ENCODE measurements around the gene GABRG3.

The GABRG3 gene

DNA sequence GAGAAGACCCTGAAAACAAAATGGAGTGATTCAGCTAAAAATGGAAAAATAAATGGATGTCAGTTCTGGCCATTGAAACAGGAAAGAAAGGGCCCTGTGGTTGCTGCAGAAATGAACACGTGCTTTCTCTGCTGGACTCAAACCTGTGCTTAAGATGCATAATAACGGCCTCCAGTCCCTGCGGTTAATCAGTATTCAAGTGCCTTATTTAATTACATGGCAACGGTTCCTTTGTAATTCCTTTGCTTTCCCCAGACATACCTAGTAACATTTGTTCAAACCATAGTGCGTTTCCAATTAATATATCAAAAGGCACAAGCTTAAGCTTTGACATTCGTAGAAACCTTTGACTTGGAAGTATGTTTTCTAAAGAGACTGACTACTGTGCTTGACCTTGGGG, 428.3 kb downstream of the GABRG3 start:
- DNase-seq (ENCODE audit: low spot score in 2 of 2) = peak; percentile 55 to 69
- H3K9me3 ChIP-seq = 0 out of 2 replicates have a peak, but pooled peaks cover 3% of the 10 kb centered on the region
- in situ Hi-C loops (cut with MboI; ENCODE audit: low sequenced_read_pairs) = no loop called here
- H3K36me3 ChIP-seq (replicated peaks) = no peaks in the 10 kb centered on the region
- H3K27me3 ChIP-seq (ENCODE audit: low read depth) = no peaks in the 10 kb centered on the region
- H3K4me3 ChIP-seq = no peak overlapping the region
- peaks cover 9% of the 10 kb centered on the region for H3K4me1 ChIP-seq

DNA sequence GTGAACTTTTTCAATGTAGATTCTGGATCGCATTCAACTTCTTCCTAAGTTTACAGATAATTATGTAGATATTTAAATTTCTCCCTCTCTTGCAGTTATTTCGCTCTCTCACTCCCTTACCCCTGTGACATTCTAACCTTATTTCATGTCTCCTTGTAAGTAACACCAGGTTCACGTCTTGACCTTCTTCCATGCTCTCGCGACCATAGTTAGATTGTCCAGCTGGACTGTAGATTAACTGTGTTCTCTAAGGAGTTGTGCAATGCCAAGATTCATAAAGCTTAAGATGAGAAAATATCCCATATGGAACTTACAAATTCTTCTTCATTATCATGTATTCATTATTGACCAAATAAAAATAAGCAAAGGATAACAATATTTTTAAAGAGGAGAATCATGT, 430.5 kb downstream of the GABRG3 start:
- H3K4me3 ChIP-seq = no peak overlapping the region
- in situ Hi-C loops (cut with MboI; ENCODE audit: low sequenced_read_pairs) = no loop called here
- H3K27me3 ChIP-seq (ENCODE audit: low read depth) = no peaks in the 10 kb centered on the region
- no peaks in the 10 kb centered on the region for H3K36me3 ChIP-seq (replicated peaks)
- peaks cover 9% of the 10 kb centered on the region for H3K4me1 ChIP-seq
- no peak for DNase-seq (ENCODE audit: low spot score in 2 of 2)
- H3K9me3 ChIP-seq = 0 out of 2 replicates have a peak, but pooled peaks cover 3% of the 10 kb centered on the region

DNA sequence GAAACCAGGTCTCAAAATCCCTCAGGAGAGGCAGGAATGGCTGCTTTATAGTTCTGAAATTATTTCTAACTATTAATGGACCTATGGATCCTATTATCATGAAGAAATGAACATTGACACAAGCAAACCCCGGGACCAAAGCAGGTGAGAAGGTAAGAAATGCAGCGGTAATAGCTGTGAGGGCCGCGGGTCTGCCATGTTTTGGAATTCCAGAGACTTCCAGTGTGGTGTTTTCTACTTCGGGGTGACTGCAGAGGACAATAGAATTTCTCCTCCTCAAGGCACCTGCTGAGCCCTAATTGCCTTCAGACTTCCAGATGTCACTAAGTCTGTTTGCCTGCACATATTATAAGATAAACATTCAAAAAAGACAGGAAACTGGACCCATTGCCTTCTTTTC, 437.4 kb downstream of the GABRG3 start:
- DNase-seq (ENCODE audit: low spot score in 2 of 2) = no peak
- H3K27me3 ChIP-seq (ENCODE audit: low read depth) = no peaks in the 10 kb centered on the region
- no peak overlapping the region for H3K4me3 ChIP-seq
- in situ Hi-C loops (cut with MboI; ENCODE audit: low sequenced_read_pairs) = no loop called here
- H3K4me1 ChIP-seq = no peaks in the 10 kb centered on the region
- H3K36me3 ChIP-seq (replicated peaks) = no peaks in the 10 kb centered on the region
- H3K9me3 ChIP-seq = no peaks in the 10 kb centered on the region

DNA sequence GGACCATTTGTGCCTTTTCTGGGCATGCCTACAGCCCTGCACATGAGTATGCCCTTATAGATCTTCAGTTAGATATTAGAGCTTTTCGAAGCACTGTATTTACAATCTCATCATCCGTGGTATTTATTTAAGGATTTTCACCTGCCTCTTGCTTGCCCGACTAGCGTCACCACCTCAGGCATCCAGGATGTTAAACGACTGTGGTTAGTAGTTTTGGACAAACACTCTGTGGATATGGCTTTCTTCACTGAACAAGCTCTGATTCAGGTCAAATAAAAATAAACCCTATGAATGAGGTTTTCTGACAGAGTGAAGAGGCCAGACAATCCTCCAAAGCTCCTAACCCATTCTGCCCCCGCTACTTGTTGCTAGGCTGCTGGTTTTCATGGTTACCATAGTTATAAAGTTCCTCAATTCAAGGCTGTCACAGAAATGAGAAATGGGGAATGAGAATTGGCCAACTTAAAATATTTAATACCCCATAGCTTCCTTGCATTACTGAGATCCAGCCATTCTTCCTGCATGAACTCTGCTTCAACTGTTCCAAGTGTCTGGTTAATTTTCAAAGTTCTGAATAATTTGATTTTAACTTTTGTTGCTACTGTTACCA, 440.1 kb downstream of the GABRG3 start:
- in situ Hi-C loops (cut with MboI; ENCODE audit: low sequenced_read_pairs) = no loop called here
- Histone ChIP-seq H3K4me1 (no peaks in the 10 kb centered on the region), H3K9me3 (no peaks in the 10 kb centered on the region), H3K36me3 (replicated peaks) (no peaks in the 10 kb centered on the region), H3K4me3 (no peak overlapping the region), H3K27me3 (ENCODE audit: low read depth) (no peaks in the 10 kb centered on the region)
- DNase-seq (ENCODE audit: low spot score in 2 of 2) = no peak

DNA sequence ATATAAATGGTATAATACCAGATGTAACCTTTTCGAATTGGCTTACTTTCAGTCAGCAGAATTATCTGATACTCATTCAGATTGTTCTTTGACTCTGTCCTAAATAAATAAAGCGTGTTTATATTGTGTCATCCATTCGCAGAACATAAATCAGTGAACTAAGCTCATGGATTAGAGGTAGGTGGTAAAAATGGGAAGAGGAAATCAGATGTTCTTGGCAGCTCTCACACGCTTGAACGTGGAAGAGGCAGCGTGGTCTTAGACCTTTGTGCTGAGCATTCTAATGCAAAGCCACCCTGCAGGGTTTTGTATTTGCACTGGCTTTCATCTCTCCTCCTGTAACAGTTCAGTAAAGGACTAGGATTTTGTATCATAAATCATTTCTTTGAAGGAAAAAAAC, 441.4 kb downstream of the GABRG3 start:
- no peaks in the 10 kb centered on the region for H3K36me3 ChIP-seq (replicated peaks)
- H3K27me3 ChIP-seq (ENCODE audit: low read depth) = no peaks in the 10 kb centered on the region
- H3K4me1 ChIP-seq = no peaks in the 10 kb centered on the region
- no peaks in the 10 kb centered on the region for H3K9me3 ChIP-seq
- no peak overlapping the region for H3K4me3 ChIP-seq
- DNase-seq (ENCODE audit: low spot score in 2 of 2) = peak in 1 of 2 experiments; percentile 10
- in situ Hi-C loops (cut with MboI; ENCODE audit: low sequenced_read_pairs) = no loop called here

DNA sequence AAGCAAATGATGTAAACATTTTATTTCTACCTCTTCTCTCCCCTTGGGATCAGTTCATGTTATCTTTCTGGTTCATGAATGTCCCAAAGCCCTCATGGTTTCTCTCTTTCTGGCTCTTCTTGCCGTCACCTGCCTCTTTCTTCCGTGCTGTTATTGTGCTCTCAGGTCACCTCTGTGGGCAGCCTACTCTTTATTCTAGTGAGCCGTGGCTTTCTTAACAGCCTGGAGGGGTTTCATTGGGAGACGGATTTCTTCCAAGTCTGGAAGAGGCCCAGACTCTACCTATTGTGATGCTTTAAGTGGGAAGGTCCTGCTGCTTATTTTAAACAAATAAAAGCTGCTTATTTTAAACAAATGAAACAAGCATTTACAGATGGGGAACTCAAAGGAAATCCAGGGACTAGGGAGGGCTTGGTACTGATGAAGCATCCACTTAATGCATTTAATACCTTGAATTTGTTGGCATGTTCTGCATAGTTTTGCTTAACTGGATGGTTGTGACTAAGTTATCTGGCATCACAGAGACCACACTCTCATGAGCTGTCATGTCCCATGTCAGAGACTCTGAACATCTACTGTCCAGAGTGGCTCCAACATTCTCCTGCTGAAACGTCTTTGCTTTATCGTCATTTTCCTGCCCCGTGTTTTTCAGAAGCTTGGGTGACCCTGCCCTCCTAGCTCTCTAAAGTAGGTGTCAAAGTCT, 443.3 kb downstream of the GABRG3 start:
- H3K4me3 ChIP-seq = no peak overlapping the region
- H3K9me3 ChIP-seq = no peaks in the 10 kb centered on the region
- H3K36me3 ChIP-seq (replicated peaks) = no peaks in the 10 kb centered on the region
- H3K27me3 ChIP-seq (ENCODE audit: low read depth) = no peaks in the 10 kb centered on the region
- no peaks in the 10 kb centered on the region for H3K4me1 ChIP-seq
- in situ Hi-C loops (cut with MboI; ENCODE audit: low sequenced_read_pairs) = no loop called here
- DNase-seq (ENCODE audit: low spot score in 2 of 2) = no peak

DNA sequence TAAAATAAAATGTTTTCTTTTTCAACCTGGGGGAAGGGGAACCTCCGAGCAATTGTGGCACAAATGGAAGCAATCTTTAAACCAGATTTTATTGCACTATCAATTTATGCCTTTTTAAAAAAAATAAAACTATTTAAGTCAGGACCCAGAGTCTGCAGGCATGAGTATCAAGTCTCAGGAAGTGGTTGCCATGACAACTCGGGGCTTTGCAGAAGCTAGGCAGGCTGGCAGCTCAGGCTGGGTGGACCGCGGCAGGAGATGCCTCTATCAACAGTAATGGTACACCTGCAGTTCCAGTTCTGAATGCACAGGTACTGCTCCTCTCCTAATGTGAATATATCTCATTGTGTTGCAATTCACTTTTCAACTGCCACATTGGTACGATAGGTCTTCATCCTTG, 447.7 kb downstream of the GABRG3 start:
- no peaks in the 10 kb centered on the region for H3K36me3 ChIP-seq (replicated peaks)
- no peaks in the 10 kb centered on the region for H3K4me1 ChIP-seq
- no peak overlapping the region for H3K4me3 ChIP-seq
- no peak for DNase-seq (ENCODE audit: low spot score in 2 of 2)
- in situ Hi-C loops (cut with MboI; ENCODE audit: low sequenced_read_pairs) = no loop called here
- H3K27me3 ChIP-seq (ENCODE audit: low read depth) = no peaks in the 10 kb centered on the region
- H3K9me3 ChIP-seq = no peaks in the 10 kb centered on the region

DNA sequence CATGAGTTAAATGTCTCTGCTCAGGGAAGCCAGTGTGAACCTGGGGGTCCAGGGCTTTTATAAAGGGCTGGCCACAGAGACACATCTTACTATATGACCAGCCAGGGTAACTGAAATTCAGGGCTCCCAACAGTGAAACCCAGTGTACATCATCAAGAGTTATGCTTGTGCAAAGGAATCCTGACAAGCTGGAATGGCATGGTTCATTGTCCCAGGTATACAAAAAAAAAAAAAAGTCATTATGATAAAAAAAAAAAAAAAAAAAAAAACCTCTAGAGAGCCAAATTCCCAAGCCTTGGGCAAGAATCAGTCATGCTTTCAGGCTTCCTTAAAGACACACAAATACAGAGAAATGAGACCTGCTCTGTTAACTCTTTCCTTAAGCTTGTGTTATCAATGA, 452.0 kb downstream of the GABRG3 start:
- no peaks in the 10 kb centered on the region for H3K9me3 ChIP-seq
- in situ Hi-C loops (cut with MboI; ENCODE audit: low sequenced_read_pairs) = no loop called here
- H3K4me3 ChIP-seq = no peak overlapping the region
- H3K36me3 ChIP-seq (replicated peaks) = no peaks in the 10 kb centered on the region
- no peak for DNase-seq (ENCODE audit: low spot score in 2 of 2)
- no peaks in the 10 kb centered on the region for H3K27me3 ChIP-seq (ENCODE audit: low read depth)
- no peaks in the 10 kb centered on the region for H3K4me1 ChIP-seq

DNA sequence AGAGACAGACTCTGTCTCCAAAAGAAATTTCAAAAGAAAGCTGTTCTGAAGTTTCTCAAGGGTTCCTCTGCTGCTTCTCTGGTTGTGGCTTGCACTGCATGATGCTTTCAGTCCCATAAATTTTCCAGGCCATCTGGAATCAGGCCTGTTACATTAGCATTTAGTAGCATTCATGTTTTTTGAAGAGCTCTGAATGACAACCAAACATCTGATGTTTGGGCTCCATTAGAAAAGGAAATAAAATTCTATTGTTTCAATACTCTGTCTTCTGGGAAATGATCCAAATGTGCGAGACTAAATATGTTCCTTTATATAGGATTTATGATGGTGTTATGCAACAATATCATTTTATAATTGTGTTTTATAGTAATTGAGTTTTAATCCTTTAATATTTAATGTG, 455.8 kb downstream of the GABRG3 start:
- Histone ChIP-seq H3K27me3 (ENCODE audit: low read depth) (no peaks in the 10 kb centered on the region), H3K36me3 (replicated peaks) (no peaks in the 10 kb centered on the region), H3K9me3 (no peaks in the 10 kb centered on the region), H3K4me3 (no peak overlapping the region), H3K4me1 (no peaks in the 10 kb centered on the region)
- DNase-seq (ENCODE audit: low spot score in 2 of 2) = no peak
- in situ Hi-C loops (cut with MboI; ENCODE audit: low sequenced_read_pairs) = no loop called here

DNA sequence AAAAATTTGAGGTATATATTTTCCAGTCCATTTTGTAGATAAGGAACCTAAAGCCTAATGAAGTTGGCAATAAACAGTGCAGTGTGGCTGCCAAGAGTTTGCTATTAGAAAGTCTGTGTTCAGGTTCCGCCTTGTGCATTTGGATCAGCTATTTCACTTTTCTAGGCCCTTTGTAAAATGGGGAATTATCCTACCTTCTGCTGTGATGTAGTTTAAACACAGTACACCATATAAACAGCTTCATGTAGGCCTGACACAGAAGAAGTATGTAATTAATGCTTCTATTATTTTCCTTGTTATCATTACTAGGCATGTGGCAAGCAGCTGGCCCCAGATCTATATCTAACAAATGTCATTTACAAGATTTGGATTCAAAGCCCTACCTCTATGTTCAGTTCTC, 456.3 kb downstream of the GABRG3 start:
- H3K4me3 ChIP-seq = no peak overlapping the region
- in situ Hi-C loops (cut with MboI; ENCODE audit: low sequenced_read_pairs) = no loop called here
- H3K36me3 ChIP-seq (replicated peaks) = no peaks in the 10 kb centered on the region
- no peak for DNase-seq (ENCODE audit: low spot score in 2 of 2)
- H3K4me1 ChIP-seq = no peaks in the 10 kb centered on the region
- H3K9me3 ChIP-seq = no peaks in the 10 kb centered on the region
- H3K27me3 ChIP-seq (ENCODE audit: low read depth) = no peaks in the 10 kb centered on the region

DNA sequence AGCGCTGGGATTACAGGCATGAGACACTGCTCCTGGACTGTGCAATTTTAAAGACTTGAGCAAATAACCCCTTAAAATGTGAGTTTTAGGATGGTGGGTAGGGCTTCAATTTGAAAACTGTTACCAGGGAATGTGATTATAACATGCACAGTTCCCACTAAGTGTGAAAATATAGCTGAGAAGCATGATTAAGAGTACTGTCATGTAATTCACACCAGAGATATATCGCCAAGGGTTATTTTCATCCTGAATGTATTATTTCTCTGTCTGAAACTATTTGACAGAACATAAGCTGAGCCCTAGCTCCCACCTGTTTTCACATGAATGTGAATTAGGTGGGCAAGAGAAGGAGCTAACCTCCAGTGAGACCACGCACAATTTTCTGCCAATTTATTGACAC, 457.2 kb downstream of the GABRG3 start:
- Histone ChIP-seq H3K27me3 (ENCODE audit: low read depth) (no peaks in the 10 kb centered on the region), H3K4me3 (no peak overlapping the region), H3K9me3 (no peaks in the 10 kb centered on the region), H3K4me1 (no peaks in the 10 kb centered on the region), H3K36me3 (replicated peaks) (no peaks in the 10 kb centered on the region)
- in situ Hi-C loops (cut with MboI; ENCODE audit: low sequenced_read_pairs) = no loop called here
- no peak for DNase-seq (ENCODE audit: low spot score in 2 of 2)

DNA sequence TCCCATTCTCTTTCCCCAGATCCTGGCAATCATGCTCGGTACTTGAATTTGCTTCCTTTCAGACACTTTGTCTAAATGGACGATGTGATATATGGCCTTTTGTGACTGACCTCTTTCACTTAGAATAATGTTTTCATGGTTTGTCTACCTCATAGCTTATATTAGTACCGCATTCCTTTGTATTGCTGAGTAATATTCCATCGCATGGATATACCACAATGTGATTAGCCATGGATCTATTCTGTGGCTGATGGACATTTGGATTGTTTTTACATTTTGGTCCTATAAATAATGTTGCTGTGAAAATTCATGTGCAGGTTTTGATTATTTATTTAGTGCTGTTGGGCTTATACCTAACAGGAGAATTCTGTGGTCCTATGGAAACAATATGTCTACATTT, 458.6 kb downstream of the GABRG3 start:
- Histone ChIP-seq H3K4me1 (no peaks in the 10 kb centered on the region), H3K9me3 (no peaks in the 10 kb centered on the region), H3K4me3 (no peak overlapping the region), H3K27me3 (ENCODE audit: low read depth) (no peaks in the 10 kb centered on the region), H3K36me3 (replicated peaks) (no peaks in the 10 kb centered on the region)
- DNase-seq (ENCODE audit: low spot score in 2 of 2) = no peak
- in situ Hi-C loops (cut with MboI; ENCODE audit: low sequenced_read_pairs) = no loop called here

DNA sequence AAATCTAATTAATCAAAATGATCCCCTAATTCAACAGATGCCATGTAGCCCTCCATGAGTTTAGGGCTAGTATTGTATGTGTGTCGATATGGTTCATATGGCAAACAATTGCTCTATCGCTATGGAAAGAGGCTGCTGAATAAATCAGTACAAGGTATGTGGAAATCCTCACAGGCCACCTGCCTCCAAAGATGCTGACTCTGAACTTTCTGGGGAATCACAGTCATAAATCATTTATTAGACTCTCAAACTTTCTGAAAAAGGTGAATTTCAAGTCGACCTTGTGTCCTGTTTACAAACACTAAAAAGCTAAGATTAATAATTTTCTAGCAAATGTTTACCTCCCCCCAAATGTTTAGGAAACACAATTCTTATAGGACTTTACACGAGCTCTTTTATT, 462.6 kb downstream of the GABRG3 start:
- Histone ChIP-seq H3K27me3 (ENCODE audit: low read depth) (no peaks in the 10 kb centered on the region), H3K9me3 (no peaks in the 10 kb centered on the region), H3K4me3 (no peak overlapping the region), H3K4me1 (no peaks in the 10 kb centered on the region), H3K36me3 (replicated peaks) (no peaks in the 10 kb centered on the region)
- in situ Hi-C loops (cut with MboI; ENCODE audit: low sequenced_read_pairs) = no loop called here
- DNase-seq (ENCODE audit: low spot score in 2 of 2) = no peak

DNA sequence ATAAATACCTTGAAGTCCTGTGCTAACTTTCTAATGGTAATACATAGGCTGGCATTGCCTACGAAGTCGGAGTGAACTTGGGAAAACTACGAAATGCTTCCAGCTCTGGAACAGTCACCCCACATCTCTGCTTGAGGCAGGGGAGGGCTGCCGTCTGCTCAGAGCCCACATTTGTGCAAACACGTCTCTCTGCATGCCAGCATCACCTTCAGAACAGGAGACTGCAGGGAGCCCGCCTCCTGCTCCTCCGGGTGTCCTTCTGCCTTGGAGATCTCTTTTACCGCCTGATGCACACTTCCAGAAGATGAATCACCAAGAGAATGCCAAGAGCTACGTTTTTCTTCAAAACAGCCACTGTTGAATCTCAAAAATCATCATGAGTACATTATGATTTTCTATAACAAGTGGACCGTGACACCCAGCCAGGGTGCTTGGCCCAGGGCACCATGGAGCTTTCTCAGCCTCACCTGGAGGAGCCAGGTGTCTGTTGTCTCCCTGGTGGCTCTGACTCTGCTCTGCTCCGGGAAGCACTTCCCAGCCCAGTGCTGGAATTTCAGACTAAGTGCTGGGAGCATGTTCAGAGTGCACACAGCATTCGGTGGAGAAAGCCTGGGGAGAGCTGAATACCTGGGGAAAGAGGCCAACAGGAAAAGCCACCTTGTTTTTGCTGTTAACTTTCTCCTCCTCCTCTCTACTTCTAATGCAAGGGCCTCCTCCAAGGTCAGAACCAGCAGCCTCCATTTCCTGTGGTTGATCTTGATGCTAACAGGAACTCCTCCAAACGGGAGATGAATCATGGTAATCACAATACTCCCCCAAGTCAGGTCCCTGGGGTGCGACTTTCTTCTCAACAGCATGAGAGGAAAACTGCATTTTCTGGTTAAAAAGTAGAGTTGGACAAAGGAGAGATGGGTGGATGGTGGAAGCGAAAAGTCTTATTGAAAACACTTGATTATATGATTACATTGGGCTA, 467.7 kb downstream of the GABRG3 start:
- Histone ChIP-seq H3K9me3 (no peaks in the 10 kb centered on the region), H3K36me3 (replicated peaks) (no peaks in the 10 kb centered on the region), H3K4me1 (no peaks in the 10 kb centered on the region), H3K27me3 (ENCODE audit: low read depth) (no peaks in the 10 kb centered on the region), H3K4me3 (no peak overlapping the region)
- in situ Hi-C loops (cut with MboI; ENCODE audit: low sequenced_read_pairs) = no loop called here
- DNase-seq (ENCODE audit: low spot score in 2 of 2) = no peak
